Measurements from ENCODE around the gene ARL8B. TPM values are rescaled to one million over a fixed set of nuclear protein-coding genes. Genes with fewer than 3 reads are reported as not detected.
A peak's percentile ranks its signal among the peaks of the same experiment; 100 is the strongest.

Gene ARL8B
- total RNA-seq (2021), result 44.7 and 54.0 TPM in 2 replicates
- Bru-seq, nascent RNA, result percentile 92 among the genes with signal in this experiment
- percentile 88 among the genes with signal in this experiment for BruChase-seq, experiment 1, labeled RNA remaining after a 2-hour chase
- percentile 92 among the genes with signal in this experiment for BruChase-seq, experiment 2, labeled RNA remaining after a 6-hour chase
- long read RNA-seq, transcript ARL8B-201 (7 exons, 3,005 nt), result major isoform, 77 of 84 reads
- long read RNA-seq, partial matches to known transcripts, result 1 of 84 reads
- long read RNA-seq, other reads (novel, unspliced or antisense), result 6 of 84 reads

DNA sequence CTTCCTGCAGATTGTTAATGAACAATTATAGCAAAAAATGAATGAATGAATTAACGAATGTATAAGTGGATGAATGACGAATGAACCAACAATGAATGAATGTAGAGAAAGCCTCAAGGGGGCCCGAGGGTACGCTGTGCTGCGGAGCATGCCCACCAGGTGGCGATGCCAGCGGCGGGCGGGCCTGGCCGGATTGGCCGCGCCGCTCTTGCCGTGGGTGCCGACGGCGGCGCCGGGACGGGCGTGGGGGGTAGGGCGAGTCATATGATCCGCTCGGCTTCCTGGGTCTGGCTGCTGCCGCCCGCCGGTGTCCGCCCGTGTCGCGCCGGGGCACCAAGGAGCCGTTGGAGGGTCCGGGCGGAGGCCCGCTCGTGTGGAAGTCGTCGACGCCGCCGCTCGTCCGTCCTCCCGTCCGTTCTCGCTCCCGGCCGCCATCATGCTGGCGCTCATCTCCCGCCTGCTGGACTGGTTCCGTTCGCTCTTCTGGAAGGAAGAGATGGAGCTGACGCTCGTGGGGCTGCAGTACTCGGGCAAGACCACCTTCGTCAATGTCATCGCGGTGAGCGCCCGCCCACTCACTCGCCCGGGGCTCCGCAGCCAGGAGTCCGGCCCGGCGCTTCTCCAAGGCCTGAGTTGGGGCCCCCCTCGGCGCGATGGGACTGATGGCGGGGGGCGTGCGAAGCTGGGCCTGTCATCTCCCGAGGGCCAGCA is at the start of gene ARL8B:
ARL8B (plus strand) TSS at position 263 of the 711 bp plus-strand sequence; CDS start at position 437, 174 bp downstream.
- H3K36me3 ChIP-seq (ENCODE audit: insufficient read depth, low read length, poor library complexity, severe bottlenecking), result no peaks in the 10 kb centered on the region
- no peaks in the 10 kb centered on the region for H3K27me3 ChIP-seq (replicated peaks; ENCODE audit: insufficient read depth, low read depth, low read length, poor library complexity)
- no peaks in the 10 kb centered on the region for H3K9me3 ChIP-seq (ENCODE audit: low read depth, low read length, poor library complexity, severe bottlenecking)
- ChIA-PET CTCF (no interaction called here), POLR2A (ENCODE audit: low non-redundant PET) (no interaction called here)
- H3K4me3 ChIP-seq (ENCODE audit: low read depth, low read length, poor library complexity, severe bottlenecking), result peak within 1 kb of the TSS; percentile 98
- peak; percentile 91 for DNase-seq (ENCODE audit: low spot score)
- no TSS peak for BruUV-seq (replicated peaks)
- peaks cover 12% of the 10 kb centered on the region for H3K4me1 ChIP-seq (ENCODE audit: insufficient read depth, low read length, poor library complexity, severe bottlenecking)
- TF ChIP-seq, protein P1, sequence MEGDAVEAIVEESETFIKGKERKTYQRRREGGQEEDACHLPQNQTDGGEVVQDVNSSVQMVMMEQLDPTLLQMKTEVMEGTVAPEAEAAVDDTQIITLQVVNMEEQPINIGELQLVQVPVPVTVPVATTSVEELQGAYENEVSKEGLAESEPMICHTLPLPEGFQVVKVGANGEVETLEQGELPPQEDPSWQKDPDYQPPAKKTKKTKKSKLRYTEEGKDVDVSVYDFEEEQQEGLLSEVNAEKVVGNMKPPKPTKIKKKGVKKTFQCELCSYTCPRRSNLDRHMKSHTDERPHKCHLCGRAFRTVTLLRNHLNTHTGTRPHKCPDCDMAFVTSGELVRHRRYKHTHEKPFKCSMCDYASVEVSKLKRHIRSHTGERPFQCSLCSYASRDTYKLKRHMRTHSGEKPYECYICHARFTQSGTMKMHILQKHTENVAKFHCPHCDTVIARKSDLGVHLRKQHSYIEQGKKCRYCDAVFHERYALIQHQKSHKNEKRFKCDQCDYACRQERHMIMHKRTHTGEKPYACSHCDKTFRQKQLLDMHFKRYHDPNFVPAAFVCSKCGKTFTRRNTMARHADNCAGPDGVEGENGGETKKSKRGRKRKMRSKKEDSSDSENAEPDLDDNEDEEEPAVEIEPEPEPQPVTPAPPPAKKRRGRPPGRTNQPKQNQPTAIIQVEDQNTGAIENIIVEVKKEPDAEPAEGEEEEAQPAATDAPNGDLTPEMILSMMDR (conservative IDR thresholded peaks at IDR 0.05; ENCODE audit: low read depth, low read length), result peak; percentile 91
- no peak for TF ChIP-seq EZH2 (IDR thresholded peaks at IDR 0.05; ENCODE audit: borderline replicate concordance, low read depth, low read length, poor library complexity, severe bottlenecking)
- peak within 1 kb of the TSS; percentile 86 for H3K27ac ChIP-seq (ENCODE audit: low read depth, low read length, poor library complexity, severe bottlenecking)
- intact Hi-C loops (cut with micrococcal nuclease; ENCODE audit: unreplicated experiment), result loop anchor here (5.0 kb wide), 2 partner anchors 65 to 410 kb away; partner anchors contain the start of gene EDEM1

DNA sequence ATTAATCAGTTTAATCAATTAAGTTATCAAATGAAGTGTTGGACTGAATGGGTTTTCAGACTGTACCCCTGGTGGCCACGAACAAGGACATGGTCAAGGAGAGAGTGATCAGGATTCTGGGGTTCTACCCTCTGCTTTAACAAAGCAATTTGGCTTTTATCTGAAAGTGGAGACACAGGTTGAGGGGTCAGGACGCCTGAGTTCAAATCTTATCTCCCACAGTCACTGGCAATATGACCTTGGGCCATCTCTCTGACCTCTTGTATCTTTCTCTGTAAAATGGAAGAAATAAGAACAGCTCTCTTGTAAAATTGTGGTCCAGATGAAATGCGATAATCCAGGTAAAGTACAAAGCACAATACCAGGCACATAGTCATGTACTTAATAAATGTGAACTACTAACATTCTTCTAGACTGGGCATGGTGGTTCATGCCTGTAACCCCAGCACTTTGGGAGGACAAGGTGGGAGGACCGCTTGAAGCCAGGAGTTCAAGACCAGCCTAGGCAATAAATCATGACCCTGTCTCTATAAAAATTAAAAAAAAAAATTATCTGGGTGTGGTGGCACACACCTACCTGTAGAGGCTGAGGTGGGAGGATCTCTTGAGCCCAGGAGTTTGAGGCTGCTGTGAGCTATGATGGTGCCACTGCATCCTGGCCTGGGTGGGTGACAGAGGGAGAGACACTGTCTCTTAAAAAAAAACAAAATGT is 48.6 kb upstream of the ARL8B start:
- no TSS peak for BruUV-seq (replicated peaks)
- no peaks in the 10 kb centered on the region for H3K9me3 ChIP-seq (ENCODE audit: low read depth, low read length, poor library complexity, severe bottlenecking)
- intact Hi-C loops (cut with micrococcal nuclease; ENCODE audit: unreplicated experiment), result no loop called here
- H3K27ac ChIP-seq (ENCODE audit: low read depth, low read length, poor library complexity, severe bottlenecking), result no peak overlapping the region
- H3K4me3 ChIP-seq (ENCODE audit: low read depth, low read length, poor library complexity, severe bottlenecking), result no peak overlapping the region
- no peak for DNase-seq (ENCODE audit: low spot score)
- no peaks in the 10 kb centered on the region for H3K36me3 ChIP-seq (ENCODE audit: insufficient read depth, low read length, poor library complexity, severe bottlenecking)
- TF ChIP-seq, protein P1 (conservative IDR thresholded peaks at IDR 0.05; ENCODE audit: low read depth, low read length), result no peak
- TF ChIP-seq EZH2 (IDR thresholded peaks at IDR 0.05; ENCODE audit: borderline replicate concordance, low read depth, low read length, poor library complexity, severe bottlenecking), result no peak
- POLR2A ChIA-PET (ENCODE audit: low non-redundant PET), result no interaction called here
- CTCF ChIA-PET, result no interaction called here
- H3K27me3 ChIP-seq (replicated peaks; ENCODE audit: insufficient read depth, low read depth, low read length, poor library complexity), result no peaks in the 10 kb centered on the region
- no peaks in the 10 kb centered on the region for H3K4me1 ChIP-seq (ENCODE audit: insufficient read depth, low read length, poor library complexity, severe bottlenecking)

DNA sequence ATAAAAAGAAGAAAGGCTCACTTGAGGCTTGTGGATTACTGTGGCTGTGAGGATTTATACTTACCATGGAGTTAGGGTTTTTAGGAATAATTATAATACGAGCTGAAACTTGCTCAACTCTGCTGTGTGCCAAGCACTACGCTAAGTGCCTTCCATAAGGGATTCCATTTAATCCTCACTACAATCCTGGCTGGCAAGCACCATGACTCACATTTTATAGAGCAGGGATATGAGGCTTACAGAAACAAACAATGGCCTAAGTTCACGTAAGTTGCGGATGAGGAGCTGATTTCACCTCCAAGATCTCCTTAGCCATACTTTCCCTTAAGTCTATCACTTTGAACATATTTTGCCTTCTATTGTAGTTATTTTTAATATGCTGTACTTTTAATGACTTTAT is 43.9 kb upstream of the ARL8B start:
- no peak for DNase-seq (ENCODE audit: low spot score)
- no TSS peak for BruUV-seq (replicated peaks)
- Histone ChIP-seq H3K36me3 (ENCODE audit: insufficient read depth, low read length, poor library complexity, severe bottlenecking) (no peaks in the 10 kb centered on the region), H3K27me3 (replicated peaks; ENCODE audit: insufficient read depth, low read depth, low read length, poor library complexity) (no peaks in the 10 kb centered on the region), H3K9me3 (ENCODE audit: low read depth, low read length, poor library complexity, severe bottlenecking) (no peaks in the 10 kb centered on the region), H3K4me3 (ENCODE audit: low read depth, low read length, poor library complexity, severe bottlenecking) (no peak overlapping the region), H3K4me1 (ENCODE audit: insufficient read depth, low read length, poor library complexity, severe bottlenecking) (no peaks in the 10 kb centered on the region), H3K27ac (ENCODE audit: low read depth, low read length, poor library complexity, severe bottlenecking) (no peak overlapping the region)
- CTCF ChIA-PET, result no interaction called here
- intact Hi-C loops (cut with micrococcal nuclease; ENCODE audit: unreplicated experiment), result no loop called here
- TF ChIP-seq EZH2 (IDR thresholded peaks at IDR 0.05; ENCODE audit: borderline replicate concordance, low read depth, low read length, poor library complexity, severe bottlenecking), result no peak
- TF ChIP-seq, protein P1 (conservative IDR thresholded peaks at IDR 0.05; ENCODE audit: low read depth, low read length), result no peak
- POLR2A ChIA-PET (ENCODE audit: low non-redundant PET), result no interaction called here
